Measurements from ENCODE around the gene DOC2A. TPM values are rescaled to one million over a fixed set of nuclear protein-coding genes. Genes with fewer than 3 reads are reported as not detected.

Gene DOC2A
- total RNA-seq, 1 experiment from 2014 or later, result 3.2 TPM

- H3K36me3 ChIP-seq (ENCODE audit: control insufficient read depth, insufficient read depth, low read length), result peaks cover 28% of the 10 kb centered on the region
- CTCF ChIA-PET, result no interaction called here
- no TSS peak for BruUV-seq (replicated peaks)
- no peaks in the 10 kb centered on the region for H3K9me3 ChIP-seq (ENCODE audit: control insufficient read depth, insufficient read depth, low read depth, low read length)
- H3K4me3 ChIP-seq (ENCODE audit: low read depth in 2 of 2, low read length in 2 of 2), result no peak overlapping the region
- POLR2A ChIA-PET, result no interaction called here
- DNase-seq (ENCODE audit: low read depth, low spot score) (no peak), ATAC-seq (no peak)
- TF ChIP-seq SIN3A (IDR thresholded peaks at IDR 0.05; ENCODE audit: borderline replicate concordance, insufficient read depth, low read depth, low read length) (no peak), POLR2AphosphoS5 (IDR thresholded peaks at IDR 0.05; ENCODE audit: low read depth, low read length) (no peak), REST (IDR thresholded peaks at IDR 0.05; ENCODE audit: insufficient read depth in 1 of 2, low read depth in 2 of 2, low read length in 1 of 2) (no peak)
- H3K27ac ChIP-seq (ENCODE audit: low read length), result no peak overlapping the region
- H3K27me3 ChIP-seq (ENCODE audit: control insufficient read depth, insufficient read depth, low read length), result no peaks in the 10 kb centered on the region
- intact Hi-C loops (cut with micrococcal nuclease; ENCODE audit: unreplicated experiment), result no loop called here
- H3K4me1 ChIP-seq (ENCODE audit: control insufficient read depth, insufficient read depth, low read length), result peaks cover 19% of the 10 kb centered on the region
- in situ Hi-C loops (cut with HindIII; ENCODE audit: low pct_unique_long_range_greater_than_20kb, low sequenced_read_pairs), result no loop called here
Measured at GRCh38 chr16:29978564-29979270, 32.1 kb downstream of the DOC2A start.

- no peaks in the 10 kb centered on the region for H3K9me3 ChIP-seq (ENCODE audit: control insufficient read depth, insufficient read depth, low read depth, low read length)
- no peak overlapping the region for H3K4me3 ChIP-seq (ENCODE audit: low read depth in 2 of 2, low read length in 2 of 2)
- no peak overlapping the region for H3K27ac ChIP-seq (ENCODE audit: low read length)
- ATAC-seq, result no peak
- no TSS peak for BruUV-seq (replicated peaks)
- intact Hi-C loops (cut with micrococcal nuclease; ENCODE audit: unreplicated experiment) (no loop called here), in situ Hi-C loops (cut with HindIII; ENCODE audit: low pct_unique_long_range_greater_than_20kb, low sequenced_read_pairs) (no loop called here)
- ChIA-PET POLR2A (no interaction called here), CTCF (no interaction called here)
- peaks cover 19% of the 10 kb centered on the region for H3K4me1 ChIP-seq (ENCODE audit: control insufficient read depth, insufficient read depth, low read length)
- TF ChIP-seq REST (IDR thresholded peaks at IDR 0.05; ENCODE audit: insufficient read depth in 1 of 2, low read depth in 2 of 2, low read length in 1 of 2), result no peak
- TF ChIP-seq SIN3A (IDR thresholded peaks at IDR 0.05; ENCODE audit: borderline replicate concordance, insufficient read depth, low read depth, low read length), result no peak
- TF ChIP-seq TCF7L2 (IDR thresholded peaks at IDR 0.05; ENCODE audit: low read depth, low read length), result no peak
- TF ChIP-seq POLR2AphosphoS5 (IDR thresholded peaks at IDR 0.05; ENCODE audit: low read depth, low read length), result no peak
- TF ChIP-seq CTCF (IDR thresholded peaks at IDR 0.05), result no peak
- peaks cover 28% of the 10 kb centered on the region for H3K36me3 ChIP-seq (ENCODE audit: control insufficient read depth, insufficient read depth, low read length)
- DNase-seq (ENCODE audit: low read depth, low spot score), result no peak
- H3K27me3 ChIP-seq (ENCODE audit: control insufficient read depth, insufficient read depth, low read length), result no peaks in the 10 kb centered on the region
Measured at GRCh38 chr16:29978081-29978480, 32.7 kb downstream of the DOC2A start.
